ENCODE data around the gene GJB3.
A peak's percentile ranks its signal among the peaks of the same experiment; 100 is the strongest.
"Not testable (repeated sequence)": the region's sequence is repeated elsewhere in the genome, so short reads cannot be mapped to it uniquely, and the experiment has no call there.

The GJB3 gene

GRCh38 chr1:34806396-34806795 lies 25.4 kb downstream of the GJB3 start:
- DNase-seq (ENCODE audit: low spot score) (no peak), ATAC-seq (ENCODE audit: low read depth) (peak; percentile 73)
- Histone ChIP-seq H3K4me1 (ENCODE audit: insufficient read depth, poor library complexity, severe bottlenecking) (no peaks in the 10 kb centered on the region), H3K27me3 (ENCODE audit: insufficient read depth, poor library complexity, severe bottlenecking) (no peaks in the 10 kb centered on the region), H3K9me3 (ENCODE audit: severe bottlenecking) (no peaks in the 10 kb centered on the region), H3K4me3 (ENCODE audit: severe bottlenecking) (no peak overlapping the region), H3K27ac (ENCODE audit: poor library complexity, severe bottlenecking) (no peak overlapping the region), H3K36me3 (ENCODE audit: low read depth) (no peaks in the 10 kb centered on the region)
- TF ChIP-seq CTCF (IDR thresholded peaks at IDR 0.05; ENCODE audit: poor library complexity, severe bottlenecking), result no peak

DNA sequence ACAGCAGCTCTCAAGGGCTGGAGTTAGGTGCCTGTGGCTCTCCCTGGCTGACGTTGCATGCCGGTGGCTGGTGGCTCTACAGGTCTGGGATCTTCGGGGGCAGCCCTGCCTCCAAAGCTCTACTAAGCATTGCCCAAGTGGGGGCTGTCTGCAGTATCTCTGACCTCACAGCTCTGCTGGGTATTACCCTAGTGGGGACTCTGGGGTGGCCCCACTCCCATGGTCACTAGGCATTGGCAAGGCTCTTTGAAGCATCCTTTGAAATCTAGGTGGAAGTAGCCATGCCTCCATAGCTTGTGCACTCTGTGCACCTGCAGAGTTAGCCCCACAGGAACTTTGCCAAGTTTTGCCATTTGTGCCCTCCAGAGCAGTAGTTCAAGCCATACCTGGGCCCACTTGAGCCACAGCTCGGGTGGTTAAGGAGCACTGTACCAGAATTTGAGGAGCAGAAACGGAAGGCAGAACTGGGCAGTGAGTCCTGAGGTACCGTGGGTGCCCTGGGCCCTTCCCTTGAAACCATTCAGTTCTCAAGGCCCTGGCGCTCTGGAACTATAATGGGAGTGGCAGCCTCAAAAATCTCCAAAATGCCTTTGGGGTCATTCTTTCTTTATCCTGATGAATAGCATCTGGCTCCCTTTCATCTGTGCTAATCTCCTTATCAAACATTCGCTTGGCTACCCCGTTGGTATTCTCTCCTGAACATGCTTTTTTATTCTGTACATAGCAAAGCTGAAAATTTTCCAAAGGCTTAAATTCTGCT lies 27.2 kb downstream of the GJB3 start:
- no peak overlapping the region for H3K4me3 ChIP-seq (ENCODE audit: severe bottlenecking)
- H3K27ac ChIP-seq (ENCODE audit: poor library complexity, severe bottlenecking), result no peak overlapping the region
- no peaks in the 10 kb centered on the region for H3K9me3 ChIP-seq (ENCODE audit: severe bottlenecking)
- no peaks in the 10 kb centered on the region for H3K27me3 ChIP-seq (ENCODE audit: insufficient read depth, poor library complexity, severe bottlenecking)
- no peaks in the 10 kb centered on the region for H3K4me1 ChIP-seq (ENCODE audit: insufficient read depth, poor library complexity, severe bottlenecking)
- no peak for ATAC-seq (ENCODE audit: low read depth)
- TF ChIP-seq CTCF (IDR thresholded peaks at IDR 0.05; ENCODE audit: poor library complexity, severe bottlenecking), result no peak
- DNase-seq (ENCODE audit: low spot score), result no peak
- no peaks in the 10 kb centered on the region for H3K36me3 ChIP-seq (ENCODE audit: low read depth)

- H3K36me3 ChIP-seq (ENCODE audit: low read depth); DNase-seq (ENCODE audit: low spot score); H3K27ac ChIP-seq (ENCODE audit: poor library complexity, severe bottlenecking); H3K27me3 ChIP-seq (ENCODE audit: insufficient read depth, poor library complexity, severe bottlenecking); H3K4me1 ChIP-seq (ENCODE audit: insufficient read depth, poor library complexity, severe bottlenecking); H3K4me3 ChIP-seq (ENCODE audit: severe bottlenecking); H3K9me3 ChIP-seq (ENCODE audit: severe bottlenecking); ATAC-seq (ENCODE audit: low read depth): not testable (repeated sequence)
These were observed 29.8 kb downstream of the GJB3 start for GRCh38 chr1:34810781-34811180.

DNA sequence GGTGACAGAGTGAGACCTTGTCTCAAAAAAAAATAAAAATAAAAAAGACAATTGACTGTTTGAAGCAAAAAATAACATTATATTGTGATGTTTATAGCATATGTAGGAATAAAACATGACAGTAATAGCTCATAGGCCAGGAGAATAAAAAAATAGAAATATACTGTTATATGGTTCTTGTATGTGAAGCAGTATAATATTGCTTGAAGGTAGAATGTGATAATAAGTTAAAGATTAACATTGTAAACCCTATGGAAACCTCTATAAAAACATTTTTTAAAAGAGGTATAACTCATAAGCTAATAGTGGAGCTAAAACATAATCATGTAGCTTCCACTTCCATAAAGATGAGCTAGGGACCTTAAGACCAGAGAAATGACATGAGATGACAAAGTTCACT lies 35.3 kb downstream of the GJB3 start:
- Histone ChIP-seq H3K27me3 (ENCODE audit: insufficient read depth, poor library complexity, severe bottlenecking) (no peaks in the 10 kb centered on the region), H3K36me3 (ENCODE audit: low read depth) (no peaks in the 10 kb centered on the region), H3K4me3 (ENCODE audit: severe bottlenecking) (no peak overlapping the region), H3K9me3 (ENCODE audit: severe bottlenecking) (no peaks in the 10 kb centered on the region), H3K4me1 (ENCODE audit: insufficient read depth, poor library complexity, severe bottlenecking) (no peaks in the 10 kb centered on the region), H3K27ac (ENCODE audit: poor library complexity, severe bottlenecking) (no peak overlapping the region)
- no peak for TF ChIP-seq CTCF (IDR thresholded peaks at IDR 0.05; ENCODE audit: poor library complexity, severe bottlenecking)
- ATAC-seq (ENCODE audit: low read depth), result no peak
- no peak for DNase-seq (ENCODE audit: low spot score)

GRCh38 chr1:34816778-34817177 lies 35.8 kb downstream of the GJB3 start:
- Histone ChIP-seq H3K4me3 (ENCODE audit: severe bottlenecking) (no peak overlapping the region), H3K27me3 (ENCODE audit: insufficient read depth, poor library complexity, severe bottlenecking) (no peaks in the 10 kb centered on the region), H3K9me3 (ENCODE audit: severe bottlenecking) (no peaks in the 10 kb centered on the region), H3K36me3 (ENCODE audit: low read depth) (no peaks in the 10 kb centered on the region), H3K4me1 (ENCODE audit: insufficient read depth, poor library complexity, severe bottlenecking) (no peaks in the 10 kb centered on the region), H3K27ac (ENCODE audit: poor library complexity, severe bottlenecking) (no peak overlapping the region)
- no peak for ATAC-seq (ENCODE audit: low read depth)
- TF ChIP-seq CTCF (IDR thresholded peaks at IDR 0.05; ENCODE audit: poor library complexity, severe bottlenecking), result no peak
- DNase-seq (ENCODE audit: low spot score), result no peak

DNA sequence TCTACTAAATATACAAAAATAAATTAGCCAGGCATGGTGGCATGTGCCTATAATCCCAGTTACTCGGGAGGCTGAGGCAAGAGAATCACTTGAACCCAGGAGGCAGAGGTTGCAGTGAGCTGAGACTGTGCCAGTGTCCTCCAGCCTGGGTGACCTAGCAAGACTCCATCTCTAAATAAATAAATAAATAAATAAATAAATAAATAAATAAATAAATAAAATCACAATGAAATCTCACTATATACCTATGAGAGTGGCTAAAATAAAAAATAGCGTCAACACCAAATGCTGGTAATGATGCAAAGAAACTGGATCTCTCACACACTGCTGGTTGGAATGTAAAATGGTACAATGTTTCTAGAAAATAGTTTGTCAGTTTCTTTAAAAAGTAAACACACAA lies 37.8 kb downstream of the GJB3 start:
- ATAC-seq (ENCODE audit: low read depth), result not testable (repeated sequence)

More for the DNA sequence above, 37.8 kb downstream of the GJB3 start:
- not testable (repeated sequence) for H3K36me3 ChIP-seq (ENCODE audit: low read depth); DNase-seq (ENCODE audit: low spot score); H3K4me3 ChIP-seq (ENCODE audit: severe bottlenecking); H3K27ac ChIP-seq (ENCODE audit: poor library complexity, severe bottlenecking); H3K27me3 ChIP-seq (ENCODE audit: insufficient read depth, poor library complexity, severe bottlenecking); H3K4me1 ChIP-seq (ENCODE audit: insufficient read depth, poor library complexity, severe bottlenecking); H3K9me3 ChIP-seq (ENCODE audit: severe bottlenecking)
